Ishikawa (cell line): ENCODE data around the gene ZDHHC7.

Experiments
- CEBPB ChIP-seq: IDR thresholded peaks from 2 replicates; pipeline ENCODE4 v1.6.1; 2012
- CREB1 ChIP-seq: IDR thresholded peaks from 2 replicates; pipeline ENCODE4 v1.6.1; 2012; ENCODE audit warnings: low read depth
- EGR1 ChIP-seq: IDR thresholded peaks from 2 replicates; pipeline ENCODE4 v1.6.1; 2012
- EP300 ChIP-seq: IDR thresholded peaks from 2 replicates; pipeline ENCODE4 v1.6.1; 2012; ENCODE audit warnings: borderline replicate concordance
- FOXM1 ChIP-seq: IDR thresholded peaks from 2 replicates; pipeline ENCODE4 v1.6.1; 2012; ENCODE audit warnings: low read depth, borderline replicate concordance
- MAX ChIP-seq: IDR thresholded peaks from 2 replicates; pipeline ENCODE4 v1.6.1; 2012
- NFIC ChIP-seq: IDR thresholded peaks from 2 replicates; pipeline ENCODE4 v1.6.1; 2012
- RAD21 ChIP-seq: IDR thresholded peaks from 2 replicates; pipeline ENCODE4 v1.6.1; 2012; ENCODE audit warnings: low read depth
- REST ChIP-seq: IDR thresholded peaks from 2 replicates; pipeline ENCODE4 v1.6.1; 2012; ENCODE audit warnings: low read depth, mild to moderate bottlenecking
- TAF1 ChIP-seq: IDR thresholded peaks from 2 replicates; pipeline ENCODE4 v1.6.1; 2012; ENCODE audit warnings: low read depth, mild to moderate bottlenecking
- TCF12 ChIP-seq: IDR thresholded peaks from 2 replicates; pipeline ENCODE4 v1.6.1; 2012; ENCODE audit warnings: low read depth
- TEAD4 ChIP-seq: IDR thresholded peaks from 2 replicates; pipeline ENCODE4 v1.6.1; 2012
- USF1 ChIP-seq: IDR thresholded peaks from 2 replicates; pipeline ENCODE4 v1.6.1; 2012
- YY1 ChIP-seq: IDR thresholded peaks from 2 replicates; pipeline ENCODE4 v1.6.1; 2012; ENCODE audit warnings: low read depth
- ZBTB7A ChIP-seq: IDR thresholded peaks from 2 replicates; pipeline ENCODE4 v1.6.1; 2012; ENCODE audit warnings: low read depth

ZDHHC7 gene

DNA sequence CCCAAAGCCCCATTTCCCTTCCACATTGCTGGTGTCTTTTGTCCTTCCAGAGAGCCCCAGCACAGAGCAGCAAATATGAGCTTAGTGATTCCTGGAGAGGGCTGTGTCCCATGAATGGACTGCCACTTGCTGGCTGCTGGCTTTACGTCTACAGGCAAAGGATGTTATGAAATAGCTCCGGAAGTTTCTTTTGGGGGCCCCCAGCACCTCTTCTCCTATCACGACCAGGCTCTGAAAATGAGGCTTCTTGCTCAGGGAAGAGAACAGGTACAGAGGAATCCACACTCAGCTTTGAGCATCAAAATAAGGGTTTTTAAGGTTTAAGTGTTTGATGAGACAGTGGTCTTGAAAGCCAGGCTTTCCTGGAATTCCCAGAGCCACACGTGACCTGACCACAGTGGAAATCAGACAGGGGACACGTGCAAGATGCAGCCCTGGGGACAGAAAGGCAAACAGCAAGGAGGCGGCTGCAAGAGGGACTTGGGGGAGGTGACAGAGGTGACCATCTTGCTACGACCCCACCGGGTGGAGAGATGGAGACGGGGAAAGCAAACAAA is 58.1 kb downstream of the ZDHHC7 start:
- TF ChIP-seq MAX (no peak), TCF12 (no peak)

DNA sequence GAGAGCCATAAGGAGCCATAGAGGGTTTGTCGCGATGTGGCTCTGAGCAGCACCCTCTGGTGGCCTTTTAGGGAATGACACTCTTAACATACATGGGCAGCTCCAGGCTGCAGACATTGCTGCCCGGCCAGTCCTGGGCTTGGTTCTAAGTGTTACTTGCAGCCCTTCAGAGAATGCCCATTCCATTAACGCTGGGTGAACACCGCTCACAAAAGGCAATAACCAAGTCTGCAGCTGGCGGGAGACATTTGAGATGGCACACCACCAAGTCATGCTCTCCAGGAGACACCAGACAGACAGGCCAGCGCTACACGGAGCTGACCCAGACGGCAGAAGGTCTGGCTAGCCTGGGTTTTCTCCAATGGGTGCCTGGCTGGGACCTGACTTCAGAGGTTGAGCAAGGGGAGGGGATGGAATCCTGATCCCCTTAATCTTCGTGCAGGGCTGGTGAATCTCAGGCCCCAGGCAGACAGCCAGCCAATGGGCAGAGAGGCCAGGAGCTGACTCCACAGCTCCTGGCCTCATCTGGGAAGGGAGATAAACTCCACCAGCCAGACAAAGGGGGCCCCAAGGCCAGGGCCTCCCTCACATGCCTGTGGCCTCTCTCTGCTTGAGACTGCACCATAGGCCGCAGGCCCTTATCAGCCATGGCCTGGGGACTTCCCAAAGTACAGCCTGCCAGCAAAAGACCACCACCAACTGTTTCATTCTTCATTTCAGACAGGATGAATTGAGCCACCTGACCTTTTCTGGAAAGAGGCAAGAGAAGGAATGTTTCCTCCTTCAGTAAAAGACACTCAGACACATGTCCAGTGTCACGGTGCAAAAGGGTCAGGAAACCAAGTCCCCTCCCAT is 58.8 kb downstream of the ZDHHC7 start:
- no peak for TF ChIP-seq USF1
- TF ChIP-seq TCF12 = no peak
- no peak for TF ChIP-seq EGR1
- TF ChIP-seq RAD21 = peak; percentile 87
- TF ChIP-seq CREB1 = no peak
- no peak for TF ChIP-seq EP300
- TF ChIP-seq NFIC = no peak
- no peak for TF ChIP-seq TAF1
- no peak for TF ChIP-seq CEBPB
- TF ChIP-seq MAX = no peak
- no peak for TF ChIP-seq TEAD4
- TF ChIP-seq YY1 = peak; percentile 47; the same call in 1 of the 2 replicates
- no peak for TF ChIP-seq ZBTB7A
- TF ChIP-seq FOXM1 = no peak
- no peak for TF ChIP-seq REST

- TF ChIP-seq TCF12 = no peak
- TF ChIP-seq RAD21 = no peak
- TF ChIP-seq FOXM1 = no peak
- no peak for TF ChIP-seq CREB1
- TF ChIP-seq USF1 = no peak
- no peak for TF ChIP-seq NFIC
Measured at GRCh38 chr16:84950906-84951305, 60.4 kb downstream of the ZDHHC7 start.

DNA sequence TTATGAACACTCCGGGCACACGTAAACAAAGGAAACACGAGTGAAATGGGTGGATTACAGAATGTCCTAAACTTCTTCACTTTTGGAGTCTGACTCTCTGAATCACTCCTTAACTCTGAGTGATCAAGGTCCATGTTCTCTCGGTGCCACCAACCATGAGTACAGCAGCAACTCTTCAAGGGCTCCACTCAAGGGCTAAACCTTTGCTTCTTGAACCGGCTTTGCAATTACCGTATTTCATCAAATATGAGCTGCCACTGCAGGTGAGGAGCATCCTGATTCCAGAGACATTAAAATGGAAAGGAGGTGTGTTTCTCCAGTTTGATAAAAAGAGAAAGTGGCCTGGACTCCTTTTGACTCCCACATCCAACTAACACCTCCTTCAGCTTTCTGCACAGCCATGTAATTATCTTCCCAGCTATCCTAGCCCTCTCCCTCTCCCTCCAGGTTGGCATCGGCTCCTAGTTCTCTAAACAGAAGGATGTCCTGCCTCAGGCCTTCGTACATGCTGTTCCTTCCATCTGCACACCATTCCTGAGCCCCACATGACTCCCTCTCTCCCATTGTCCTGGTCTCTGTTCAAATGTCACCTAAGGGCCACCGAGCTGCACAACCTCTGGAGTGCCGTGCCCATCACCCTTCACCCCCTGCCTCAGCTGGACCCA is 61.4 kb downstream of the ZDHHC7 start:
- TF ChIP-seq TAF1 = no peak
- no peak for TF ChIP-seq TCF12
- TF ChIP-seq CEBPB = no peak
- TF ChIP-seq EP300 = no peak
- no peak for TF ChIP-seq REST

- TF ChIP-seq EP300 (no peak), TAF1 (no peak), RAD21 (no peak), REST (no peak), NFIC (no peak), USF1 (no peak), MAX (no peak)
Measured at GRCh38 chr16:84948851-84949610, 62.3 kb downstream of the ZDHHC7 start.
